ENCODE measurements around the gene ADGRG4.

The ADGRG4 gene

DNA sequence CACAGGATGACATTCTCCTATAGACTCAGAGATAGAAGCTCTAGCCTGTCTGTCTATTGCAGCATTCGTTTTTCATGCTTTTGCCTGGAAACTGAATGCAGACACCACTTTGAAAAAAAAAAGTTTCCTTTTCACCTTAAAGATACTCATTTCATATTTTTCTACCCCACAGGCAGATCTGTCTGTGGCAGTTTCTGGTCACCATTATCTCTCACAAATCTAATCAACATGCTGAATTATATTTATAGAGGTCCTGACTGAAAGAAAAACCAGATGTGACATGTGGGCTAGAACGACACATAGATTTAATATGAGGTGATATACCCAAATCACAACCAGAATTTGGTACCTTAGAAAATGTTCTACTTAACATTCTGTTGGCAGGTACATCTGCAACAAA, 28.2 kb downstream of the ADGRG4 start:
- H3K27ac ChIP-seq, result no peak overlapping the region
- H3K9me3 ChIP-seq (ENCODE audit: control insufficient read depth, low read length), result no peaks in the 10 kb centered on the region
- H3K36me3 ChIP-seq (ENCODE audit: control insufficient read depth, insufficient read depth, low read length), result no peaks in the 10 kb centered on the region
- H3K27me3 ChIP-seq (ENCODE audit: control insufficient read depth, insufficient read depth, low read length), result no peaks in the 10 kb centered on the region
- H2AFZ ChIP-seq, result no peak overlapping the region
- H3K4me1 ChIP-seq, result no peaks in the 10 kb centered on the region
- H3K4me3 ChIP-seq (ENCODE audit: low read depth, low read length), result no peak overlapping the region
- H3K9ac ChIP-seq, result no peak overlapping the region
- TF ChIP-seq, protein P1, sequence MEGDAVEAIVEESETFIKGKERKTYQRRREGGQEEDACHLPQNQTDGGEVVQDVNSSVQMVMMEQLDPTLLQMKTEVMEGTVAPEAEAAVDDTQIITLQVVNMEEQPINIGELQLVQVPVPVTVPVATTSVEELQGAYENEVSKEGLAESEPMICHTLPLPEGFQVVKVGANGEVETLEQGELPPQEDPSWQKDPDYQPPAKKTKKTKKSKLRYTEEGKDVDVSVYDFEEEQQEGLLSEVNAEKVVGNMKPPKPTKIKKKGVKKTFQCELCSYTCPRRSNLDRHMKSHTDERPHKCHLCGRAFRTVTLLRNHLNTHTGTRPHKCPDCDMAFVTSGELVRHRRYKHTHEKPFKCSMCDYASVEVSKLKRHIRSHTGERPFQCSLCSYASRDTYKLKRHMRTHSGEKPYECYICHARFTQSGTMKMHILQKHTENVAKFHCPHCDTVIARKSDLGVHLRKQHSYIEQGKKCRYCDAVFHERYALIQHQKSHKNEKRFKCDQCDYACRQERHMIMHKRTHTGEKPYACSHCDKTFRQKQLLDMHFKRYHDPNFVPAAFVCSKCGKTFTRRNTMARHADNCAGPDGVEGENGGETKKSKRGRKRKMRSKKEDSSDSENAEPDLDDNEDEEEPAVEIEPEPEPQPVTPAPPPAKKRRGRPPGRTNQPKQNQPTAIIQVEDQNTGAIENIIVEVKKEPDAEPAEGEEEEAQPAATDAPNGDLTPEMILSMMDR (IDR thresholded peaks at IDR 0.05), result no peak
- no peaks in the 10 kb centered on the region for H3K79me2 ChIP-seq
- H3K4me2 ChIP-seq (ENCODE audit: low read length), result no peak overlapping the region

DNA sequence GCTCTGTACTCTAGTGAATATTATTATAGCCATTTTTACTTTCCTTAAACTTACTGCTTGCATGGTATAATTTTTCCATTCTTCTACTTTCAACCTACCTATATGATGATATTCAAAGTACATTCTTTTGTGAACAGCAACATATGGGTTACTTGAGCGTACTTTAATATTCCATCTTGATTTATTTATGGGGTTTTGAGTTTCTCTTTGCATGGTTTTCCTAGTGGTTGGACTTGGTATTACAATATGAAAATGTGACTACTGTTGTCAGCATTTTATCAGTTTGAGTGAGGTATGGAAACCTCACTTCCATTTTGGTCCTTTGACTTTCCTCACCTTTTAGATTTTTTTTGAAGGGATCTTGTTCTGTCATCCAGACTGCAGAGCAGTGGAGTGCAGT, 35.9 kb downstream of the ADGRG4 start:
- Histone ChIP-seq H3K4me1 (no peaks in the 10 kb centered on the region), H3K79me2 (no peaks in the 10 kb centered on the region), H3K9me3 (ENCODE audit: control insufficient read depth, low read length) (no peaks in the 10 kb centered on the region), H3K4me2 (ENCODE audit: low read length) (no peak overlapping the region), H3K27me3 (ENCODE audit: control insufficient read depth, insufficient read depth, low read length) (no peaks in the 10 kb centered on the region), H3K9ac (no peak overlapping the region), H3K36me3 (ENCODE audit: control insufficient read depth, insufficient read depth, low read length) (no peaks in the 10 kb centered on the region), H3K27ac (no peak overlapping the region), H3K4me3 (ENCODE audit: low read depth, low read length) (no peak overlapping the region), H2AFZ (no peak overlapping the region)
- TF ChIP-seq, protein P1 (IDR thresholded peaks at IDR 0.05), result no peak

DNA sequence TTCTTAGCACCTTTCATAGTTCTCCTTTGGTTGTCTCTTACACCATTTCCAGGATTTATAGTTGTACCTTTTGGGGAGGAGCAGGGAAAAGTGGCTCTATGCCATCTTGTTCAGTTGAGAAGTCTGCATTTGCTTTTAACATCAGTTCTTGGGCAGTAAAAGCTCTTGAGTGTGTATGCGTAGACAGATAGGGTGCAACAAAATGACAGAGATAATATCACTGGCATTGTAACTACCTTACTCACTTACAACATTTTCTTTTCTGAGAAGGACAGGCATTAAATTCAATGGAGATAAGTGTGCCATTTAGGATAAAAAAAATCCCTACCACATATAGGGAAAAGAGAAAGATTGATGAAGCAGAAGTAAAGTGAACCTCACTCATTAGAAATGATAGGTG, 38.9 kb downstream of the ADGRG4 start:
- Histone ChIP-seq H2AFZ (no peak overlapping the region), H3K4me1 (no peaks in the 10 kb centered on the region), H3K4me3 (ENCODE audit: low read depth, low read length) (no peak overlapping the region), H3K9ac (no peak overlapping the region), H3K9me3 (ENCODE audit: control insufficient read depth, low read length) (no peaks in the 10 kb centered on the region), H3K4me2 (ENCODE audit: low read length) (no peak overlapping the region), H3K27ac (no peak overlapping the region), H3K36me3 (ENCODE audit: control insufficient read depth, insufficient read depth, low read length) (no peaks in the 10 kb centered on the region), H3K79me2 (no peaks in the 10 kb centered on the region), H3K27me3 (ENCODE audit: control insufficient read depth, insufficient read depth, low read length) (no peaks in the 10 kb centered on the region)
- TF ChIP-seq, protein P1 (IDR thresholded peaks at IDR 0.05), result no peak

DNA sequence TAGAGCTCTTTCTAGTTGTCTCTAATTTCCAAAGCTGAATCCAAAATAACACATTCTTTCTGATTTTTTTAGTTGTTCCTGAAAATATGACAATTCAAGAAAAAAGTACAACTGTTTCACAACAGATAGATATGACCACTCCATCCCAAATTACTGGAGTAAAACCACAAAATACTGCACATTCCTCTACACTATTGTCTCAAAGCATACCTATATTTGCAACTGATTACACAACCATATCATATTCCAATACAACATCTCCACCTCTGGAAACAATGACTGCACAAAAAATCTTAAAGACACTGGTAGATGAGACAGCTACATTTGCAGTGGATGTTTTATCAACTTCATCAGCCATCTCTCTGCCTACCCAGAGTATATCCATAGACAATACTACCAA, 43.6 kb downstream of the ADGRG4 start:
- no peaks in the 10 kb centered on the region for H3K36me3 ChIP-seq (ENCODE audit: control insufficient read depth, insufficient read depth, low read length)
- no peak overlapping the region for H3K9ac ChIP-seq
- H3K9me3 ChIP-seq (ENCODE audit: control insufficient read depth, low read length), result no peaks in the 10 kb centered on the region
- no peaks in the 10 kb centered on the region for H3K79me2 ChIP-seq
- no peaks in the 10 kb centered on the region for H3K4me1 ChIP-seq
- no peak overlapping the region for H2AFZ ChIP-seq
- no peak overlapping the region for H3K27ac ChIP-seq
- TF ChIP-seq, protein P1 (IDR thresholded peaks at IDR 0.05), result no peak
- no peak overlapping the region for H3K4me3 ChIP-seq (ENCODE audit: low read depth, low read length)
- no peak overlapping the region for H3K4me2 ChIP-seq (ENCODE audit: low read length)
- no peaks in the 10 kb centered on the region for H3K27me3 ChIP-seq (ENCODE audit: control insufficient read depth, insufficient read depth, low read length)

DNA sequence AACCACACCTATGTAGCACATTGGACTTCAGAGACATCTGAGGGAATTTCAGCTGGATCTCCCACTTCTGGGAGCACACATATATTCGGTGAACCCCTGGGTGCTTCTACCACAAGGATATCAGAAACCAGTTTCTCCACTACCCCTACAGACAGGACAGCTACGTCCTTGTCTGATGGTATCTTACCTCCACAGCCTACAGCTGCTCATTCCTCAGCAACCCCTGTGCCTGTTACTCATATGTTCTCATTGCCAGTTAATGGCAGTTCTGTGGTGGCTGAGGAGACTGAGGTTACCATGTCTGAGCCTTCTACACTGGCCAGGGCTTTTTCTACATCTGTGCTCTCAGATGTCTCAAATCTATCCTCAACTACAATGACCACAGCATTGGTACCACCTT, 45.7 kb downstream of the ADGRG4 start:
- H3K9ac ChIP-seq, result no peak overlapping the region
- no peaks in the 10 kb centered on the region for H3K4me1 ChIP-seq
- H3K27me3 ChIP-seq (ENCODE audit: control insufficient read depth, insufficient read depth, low read length), result no peaks in the 10 kb centered on the region
- H3K4me2 ChIP-seq (ENCODE audit: low read length), result no peak overlapping the region
- H3K4me3 ChIP-seq (ENCODE audit: low read depth, low read length), result no peak overlapping the region
- H3K36me3 ChIP-seq (ENCODE audit: control insufficient read depth, insufficient read depth, low read length), result no peaks in the 10 kb centered on the region
- H3K27ac ChIP-seq, result no peak overlapping the region
- no peak overlapping the region for H2AFZ ChIP-seq
- H3K79me2 ChIP-seq, result no peaks in the 10 kb centered on the region
- TF ChIP-seq, protein P1 (IDR thresholded peaks at IDR 0.05), result no peak
- H3K9me3 ChIP-seq (ENCODE audit: control insufficient read depth, low read length), result no peaks in the 10 kb centered on the region
